Measurements from ENCODE around the gene GPS1. TPM values are rescaled to one million over a fixed set of nuclear protein-coding genes. Genes with fewer than 3 reads are reported as not detected.

GPS1 gene
- total RNA-seq, 1 donor from 2014 or later: 67.4 TPM

- no peak for DNase-seq (ENCODE audit: low spot score)
- intact Hi-C loops (cut with DNase I): no loop called here
Measured at GRCh38 chr17:82106688-82107305, 55.1 kb downstream of the GPS1 start.

Other genes starting within 250 kb of the GPS1 start
- not detected for gene GCGR, start 247.7 kb upstream of the GPS1 start, total RNA-seq
- 102 TPM for gene MCRIP1, start 218.6 kb upstream of the GPS1 start, total RNA-seq
- 0.32 TPM for gene PPP1R27, start 216.8 kb upstream of the GPS1 start, total RNA-seq
- 371 TPM for gene P4HB, start 191.4 kb upstream of the GPS1 start, total RNA-seq
- 158 TPM for gene ARHGDIA, start 180.6 kb upstream of the GPS1 start, total RNA-seq
- gene ALYREF, start 160.3 kb upstream of the GPS1 start, total RNA-seq: 40.1 TPM
- gene ANAPC11, start 160.2 kb upstream of the GPS1 start, total RNA-seq: 131 TPM
- gene NPB, start 149.7 kb upstream of the GPS1 start, total RNA-seq: 0.51 TPM
- gene PCYT2, start 140.5 kb upstream of the GPS1 start, total RNA-seq: 47.1 TPM
- gene SIRT7, start 133.7 kb upstream of the GPS1 start, total RNA-seq: 8.3 TPM
- 24.4 TPM for gene MAFG, start 124.2 kb upstream of the GPS1 start, total RNA-seq
- gene PYCR1, start 114.6 kb upstream of the GPS1 start, total RNA-seq: 7.8 TPM
- 4.4 TPM for gene MYADML2, start 104.7 kb upstream of the GPS1 start, total RNA-seq
- 0.38 TPM for gene NOTUM, start 90.7 kb upstream of the GPS1 start, total RNA-seq
- 25.5 TPM for gene ASPSCR1, start 74.3 kb upstream of the GPS1 start, total RNA-seq
- gene CENPX, start 29.0 kb upstream of the GPS1 start, total RNA-seq: 22.8 TPM
- 3.3 TPM for gene LRRC45, start 28.6 kb upstream of the GPS1 start, total RNA-seq
- gene RAC3, start 20.2 kb upstream of the GPS1 start, total RNA-seq: 0.65 TPM
- gene DCXR, start 14.2 kb upstream of the GPS1 start, total RNA-seq: 144 TPM
- gene RFNG, start 87 bp upstream of the GPS1 start, total RNA-seq: 21.0 TPM
- gene DUS1L, start 13.9 kb downstream of the GPS1 start, total RNA-seq: 47.6 TPM
- gene FASN, start 46.3 kb downstream of the GPS1 start, total RNA-seq: 22.9 TPM
- gene CCDC57, start 160.9 kb downstream of the GPS1 start, total RNA-seq: 10.6 TPM
- gene SLC16A3, start 177.1 kb downstream of the GPS1 start, total RNA-seq: 20.7 TPM
- 80.9 TPM for gene CSNK1D, start 221.8 kb downstream of the GPS1 start, total RNA-seq